ENCODE data around the gene RNF4. TPM values are rescaled to one million over a fixed set of nuclear protein-coding genes. Genes with fewer than 3 reads are reported as not detected.
"Not testable (repeated sequence)": the region's sequence is repeated elsewhere in the genome, so short reads cannot be mapped to it uniquely, and the experiment has no call there.

Gene RNF4
- total and polyA plus RNA-seq, 5 experiments from 2014 or later = 59.8 to 100 (median 88.3) TPM

- not testable (repeated sequence) for DNase-seq, H3K36me3 Mint-ChIP-seq, H3K4me1 Mint-ChIP-seq, ATAC-seq, H3K9me3 Mint-ChIP-seq, H3K27ac Mint-ChIP-seq, H3K4me3 Mint-ChIP-seq
- peaks cover under 1 to 15% (median 1%) of the 10 kb centered on the region in 5 donors for H3K27me3 Mint-ChIP-seq
- POLR2A ChIA-PET = interaction anchor here (0.6 kb wide), 1 partner anchor 73 kb away, joined by 4 read pairs; no protein-coding TSS in a partner anchor
These were observed 38.8 kb upstream of the RNF4 start for GRCh38 chr4:2429945-2430757.

DNA sequence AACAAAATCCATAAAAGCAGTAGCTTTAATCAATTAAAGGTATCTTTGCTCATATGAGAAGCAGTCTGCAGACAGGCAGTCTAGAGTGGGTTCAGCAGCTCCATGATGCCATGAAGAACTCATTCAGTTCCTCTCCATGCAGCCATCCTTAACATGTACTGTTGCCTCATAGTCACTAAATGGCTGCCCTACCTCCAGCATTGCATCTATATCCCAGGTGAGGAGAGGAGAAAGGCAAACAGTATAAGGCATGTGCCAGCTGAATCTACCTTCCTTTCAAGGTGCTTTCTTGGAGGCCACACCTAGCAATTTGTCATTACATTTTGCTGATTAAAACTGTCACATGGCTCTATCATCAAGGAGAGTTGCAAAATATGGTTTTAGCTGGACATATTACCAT lies 36.9 kb upstream of the RNF4 start:
- DNase-seq (no peak), ATAC-seq (no peak)
- Mint-ChIP-seq H3K27ac (no peak overlapping the region), H3K4me3 (no peak overlapping the region), H3K36me3 (no peaks in the 10 kb centered on the region), H3K9me3 (no peaks in the 10 kb centered on the region), H3K4me1 (no peaks in the 10 kb centered on the region), H3K27me3 (peaks cover 0 to 11% (median 0%) of the 10 kb centered on the region in 5 donors)
- POLR2A ChIA-PET = no interaction called here

- ATAC-seq (no peak), DNase-seq (no peak)
- peaks cover 0 to 11% (median 0%) of the 10 kb centered on the region in 5 donors for H3K27me3 Mint-ChIP-seq
- no peaks in the 10 kb centered on the region for H3K9me3 Mint-ChIP-seq
- H3K4me1 Mint-ChIP-seq = no peaks in the 10 kb centered on the region
- H3K4me3 Mint-ChIP-seq = no peak overlapping the region
- H3K36me3 Mint-ChIP-seq = no peaks in the 10 kb centered on the region
- H3K27ac Mint-ChIP-seq = no peak overlapping the region
- POLR2A ChIA-PET = no interaction called here
These were observed 35.8 kb upstream of the RNF4 start for GRCh38 chr4:2432991-2433530.

GRCh38 chr4:2433609-2434350 lies 35.1 kb upstream of the RNF4 start:
- ATAC-seq = no peak
- POLR2A ChIA-PET = no interaction called here
- DNase-seq = no peak
- H3K36me3 Mint-ChIP-seq = no peaks in the 10 kb centered on the region
- H3K9me3 Mint-ChIP-seq = no peaks in the 10 kb centered on the region
- peaks cover 0 to 4% (median 0%) of the 10 kb centered on the region in 5 donors for H3K27me3 Mint-ChIP-seq
- H3K4me3 Mint-ChIP-seq = no peak overlapping the region
- no peaks in the 10 kb centered on the region for H3K4me1 Mint-ChIP-seq
- peak overlapping the region in 4 of 10 donors; percentile 15 to 65 (median 41) for H3K27ac Mint-ChIP-seq

GRCh38 chr4:2434420-2434819 lies 34.5 kb upstream of the RNF4 start:
- H3K27ac Mint-ChIP-seq = no peak overlapping the region
- DNase-seq = no peak
- ATAC-seq = no peak
- no peaks in the 10 kb centered on the region for H3K27me3 Mint-ChIP-seq
- H3K4me1 Mint-ChIP-seq = no peaks in the 10 kb centered on the region
- no peaks in the 10 kb centered on the region for H3K9me3 Mint-ChIP-seq
- POLR2A ChIA-PET = no interaction called here
- no peak overlapping the region for H3K4me3 Mint-ChIP-seq
- H3K36me3 Mint-ChIP-seq = no peaks in the 10 kb centered on the region

DNA sequence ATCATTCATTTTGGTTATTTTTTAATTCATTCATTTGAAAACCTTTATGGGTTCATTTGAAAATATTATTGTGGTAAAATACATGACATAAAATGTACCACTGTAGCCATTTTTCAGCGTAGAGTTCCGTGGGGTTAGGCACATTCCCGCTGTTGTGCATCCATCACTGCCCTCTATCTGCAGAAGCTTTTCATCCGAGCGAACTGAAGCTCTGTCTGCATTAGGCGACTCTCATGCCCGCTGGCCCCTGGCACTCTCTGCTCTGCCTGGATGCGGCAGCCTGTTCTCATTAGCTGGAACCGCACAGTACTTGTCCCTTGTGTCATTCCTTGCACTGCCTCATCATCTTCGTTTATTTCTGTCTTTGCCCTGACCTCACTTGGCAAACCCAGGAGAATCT lies 32.6 kb upstream of the RNF4 start:
- Mint-ChIP-seq H3K27me3 (no peaks in the 10 kb centered on the region), H3K36me3 (no peaks in the 10 kb centered on the region), H3K27ac (no peak overlapping the region), H3K4me3 (no peak overlapping the region), H3K4me1 (peaks cover 0 to under 1% (median under 1%) of the 10 kb centered on the region in 4 donors), H3K9me3 (no peaks in the 10 kb centered on the region)
- POLR2A ChIA-PET = interaction anchor here (1.1 kb wide), 1 partner anchor 216 kb away, joined by 3 read pairs; no protein-coding TSS in a partner anchor
- ATAC-seq = no peak
- no peak for DNase-seq

GRCh38 chr4:2436761-2437474 lies 32.0 kb upstream of the RNF4 start:
- H3K4me1 Mint-ChIP-seq = peaks cover 2 to 7% (median 4%) of the 10 kb centered on the region in 4 donors
- H3K4me3 Mint-ChIP-seq = no peak overlapping the region
- no peaks in the 10 kb centered on the region for H3K9me3 Mint-ChIP-seq
- H3K36me3 Mint-ChIP-seq = no peaks in the 10 kb centered on the region
- no peak for DNase-seq
- H3K27ac Mint-ChIP-seq = no peak overlapping the region
- POLR2A ChIA-PET = interaction anchor here (1.1 kb wide), 1 partner anchor 216 kb away, joined by 3 read pairs; no protein-coding TSS in a partner anchor
- no peaks in the 10 kb centered on the region for H3K27me3 Mint-ChIP-seq
- no peak for ATAC-seq

- Mint-ChIP-seq H3K9me3 (no peaks in the 10 kb centered on the region), H3K4me1 (peaks cover 2 to 7% (median 4%) of the 10 kb centered on the region in 4 donors), H3K27ac (no peak overlapping the region), H3K4me3 (no peak overlapping the region), H3K36me3 (no peaks in the 10 kb centered on the region), H3K27me3 (no peaks in the 10 kb centered on the region)
- DNase-seq (no peak), ATAC-seq (no peak)
- POLR2A ChIA-PET = no interaction called here
These were observed 31.3 kb upstream of the RNF4 start for GRCh38 chr4:2437475-2438215.

- H3K4me1 Mint-ChIP-seq = peaks cover 2 to 7% (median 4%) of the 10 kb centered on the region in 4 donors
- H3K27me3 Mint-ChIP-seq = no peaks in the 10 kb centered on the region
- no peak for DNase-seq
- POLR2A ChIA-PET = no interaction called here
- peak overlapping the region in 1 of 10 donors; percentile 19 for H3K27ac Mint-ChIP-seq
- H3K4me3 Mint-ChIP-seq = no peak overlapping the region
- H3K9me3 Mint-ChIP-seq = no peaks in the 10 kb centered on the region
- no peaks in the 10 kb centered on the region for H3K36me3 Mint-ChIP-seq
- no peak for ATAC-seq
These were observed 29.8 kb upstream of the RNF4 start for GRCh38 chr4:2438822-2439718.

- POLR2A ChIA-PET = no interaction called here
- Mint-ChIP-seq H3K36me3 (no peaks in the 10 kb centered on the region), H3K27ac (peak overlapping the region in 1 of 10 donors; percentile 65), H3K27me3 (no peaks in the 10 kb centered on the region), H3K4me3 (no peak overlapping the region), H3K9me3 (no peaks in the 10 kb centered on the region), H3K4me1 (peaks cover 2 to 7% (median 4%) of the 10 kb centered on the region in 4 donors)
- peak; percentile 99 for ATAC-seq
- peak; percentile 53 to 82 (median 64) for DNase-seq
These were observed 27.3 kb upstream of the RNF4 start for GRCh38 chr4:2441393-2442174.

All from naive thymus-derived CD8-positive, alpha-beta T cell (primary cell).